NCI-H446 (cell line): ENCODE results near the gene ITIH1.

Experiments used
- DNase-seq, 2 experiments: peaks; one replicate each; lab custom pipeline; 2025; lab: John Stamatoyannopoulos, UW

Gene ITIH1

GRCh38 chr3:52816654-52817053 lies 39.3 kb downstream of the ITIH1 start:
- no peak for DNase-seq

- no peak for DNase-seq
Observed at GRCh38 chr3:52817221-52817620, 39.8 kb downstream of the ITIH1 start.

- no peak for DNase-seq
Observed at GRCh38 chr3:52817860-52818259, 40.5 kb downstream of the ITIH1 start.

GRCh38 chr3:52819936-52820335 lies 42.5 kb downstream of the ITIH1 start:
- DNase-seq = no peak

- peak; percentile 34 to 51 for DNase-seq
Observed at GRCh38 chr3:52820736-52821135, 43.3 kb downstream of the ITIH1 start.

- DNase-seq = no peak
Observed at GRCh38 chr3:52822363-52822762, 45.0 kb downstream of the ITIH1 start.

- DNase-seq = no peak
Observed at GRCh38 chr3:52824037-52824436, 46.6 kb downstream of the ITIH1 start.

- no peak for DNase-seq
Observed at GRCh38 chr3:52827441-52827840, 50.0 kb downstream of the ITIH1 start.

GRCh38 chr3:52827866-52828376 lies 50.5 kb downstream of the ITIH1 start:
- no peak for DNase-seq

- no peak for DNase-seq
Observed at GRCh38 chr3:52829482-52829881, 52.1 kb downstream of the ITIH1 start.

GRCh38 chr3:52829906-52830463 lies 52.6 kb downstream of the ITIH1 start:
- no peak for DNase-seq

GRCh38 chr3:52830535-52831258 lies 53.3 kb downstream of the ITIH1 start, which contains the start of gene ITIH4:
ITIH4 (minus strand) TSS chr3:52830672; CDS start chr3:52830642, 30 bp downstream.
- no peak for DNase-seq

- peak; percentile 67 to 90 for DNase-seq
Observed at GRCh38 chr3:52831500-52832301, 54.3 kb downstream of the ITIH1 start.

GRCh38 chr3:52833202-52833601 lies 55.8 kb downstream of the ITIH1 start:
- no peak for DNase-seq

- DNase-seq = peak in 1 of 2 experiments; percentile 13
Observed at GRCh38 chr3:52834871-52835501, 57.6 kb downstream of the ITIH1 start, which contains the start of gene MUSTN1. MUSTN1 (minus strand) TSS chr3:52835019; CDS start chr3:52834948, 71 bp downstream.

- no peak for DNase-seq
Observed at GRCh38 chr3:52835766-52836470, 58.5 kb downstream of the ITIH1 start.

- DNase-seq = no peak
Observed at GRCh38 chr3:52836471-52836845, 59.1 kb downstream of the ITIH1 start.

- no peak for DNase-seq
Observed at GRCh38 chr3:52836986-52837385, 59.6 kb downstream of the ITIH1 start.

- DNase-seq = no peak
Observed at GRCh38 chr3:52838561-52839267, 61.3 kb downstream of the ITIH1 start.

- no peak for DNase-seq
Observed at GRCh38 chr3:52839268-52839575, 61.8 kb downstream of the ITIH1 start.
